ENCODE data around the gene OLAH.

GRCh38 chr10:15122477-15123030 is 78.8 kb downstream of the OLAH start:
- TF ChIP-seq CTCF (IDR thresholded peaks at IDR 0.05; ENCODE audit: low read depth, low read length) (no peak), EZH2phosphoT487 (IDR thresholded peaks at IDR 0.05; ENCODE audit: low read depth) (no peak)
